ENCODE results near the gene BICDL1. TPM values are rescaled to one million over a fixed set of nuclear protein-coding genes. Genes with fewer than 3 reads are reported as not detected.

Gene BICDL1
- total RNA-seq, 1 donor from 2014 or later = 22.5 TPM

DNA sequence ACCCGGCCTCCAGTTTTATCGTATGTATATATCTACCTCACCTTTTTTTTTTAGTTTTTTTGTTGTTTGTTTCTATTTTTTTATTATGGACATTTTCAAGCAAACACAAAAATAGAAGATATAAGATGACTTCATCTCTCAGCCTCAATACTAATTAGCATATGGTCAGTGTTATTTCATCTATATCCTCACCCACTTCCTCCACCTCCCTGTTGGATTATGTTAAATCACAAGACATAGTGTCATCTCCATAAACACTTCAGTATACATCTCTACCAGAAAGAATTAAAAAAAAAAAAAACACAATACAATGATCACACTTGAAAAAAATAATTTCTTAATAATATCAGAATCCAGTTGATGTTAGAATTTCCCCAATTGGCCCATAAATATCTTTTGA lies 92.6 kb downstream of the BICDL1 start:
- DNase-seq = no peak

DNA sequence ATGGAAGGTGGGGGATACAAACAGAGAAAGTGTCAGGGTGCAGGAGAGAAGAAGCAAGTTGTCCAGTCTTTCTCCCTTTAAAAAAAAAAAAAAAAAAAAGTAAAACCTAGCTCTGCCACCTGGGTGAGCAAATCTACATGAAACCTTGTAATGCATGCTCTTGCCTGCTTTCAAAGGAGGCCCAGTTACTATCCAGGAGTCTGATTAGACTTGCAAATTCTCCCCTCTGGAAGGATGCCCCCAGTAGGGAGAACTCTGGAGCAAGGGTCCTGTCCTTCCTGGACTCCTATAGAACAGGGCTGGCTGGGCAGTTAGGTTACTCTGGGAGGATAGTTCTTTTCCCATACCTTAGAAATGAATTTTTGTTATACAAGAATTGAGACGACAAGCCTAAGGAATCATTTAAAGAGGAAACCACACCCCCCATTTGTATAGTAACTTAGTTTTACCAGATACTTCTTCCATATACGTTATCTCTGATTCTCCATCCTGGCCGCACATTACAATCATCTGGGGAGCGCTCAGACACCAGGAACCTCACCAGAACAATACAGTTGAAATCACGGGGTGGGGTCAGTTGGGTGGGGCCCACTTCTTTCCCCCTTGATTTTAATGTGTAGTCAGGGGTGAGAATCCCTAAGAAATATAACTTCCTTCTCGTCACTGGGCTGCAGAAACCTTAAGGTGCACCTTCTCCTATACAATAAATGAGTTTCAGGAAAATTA lies 97.0 kb downstream of the BICDL1 start:
- DNase-seq = no peak

DNA sequence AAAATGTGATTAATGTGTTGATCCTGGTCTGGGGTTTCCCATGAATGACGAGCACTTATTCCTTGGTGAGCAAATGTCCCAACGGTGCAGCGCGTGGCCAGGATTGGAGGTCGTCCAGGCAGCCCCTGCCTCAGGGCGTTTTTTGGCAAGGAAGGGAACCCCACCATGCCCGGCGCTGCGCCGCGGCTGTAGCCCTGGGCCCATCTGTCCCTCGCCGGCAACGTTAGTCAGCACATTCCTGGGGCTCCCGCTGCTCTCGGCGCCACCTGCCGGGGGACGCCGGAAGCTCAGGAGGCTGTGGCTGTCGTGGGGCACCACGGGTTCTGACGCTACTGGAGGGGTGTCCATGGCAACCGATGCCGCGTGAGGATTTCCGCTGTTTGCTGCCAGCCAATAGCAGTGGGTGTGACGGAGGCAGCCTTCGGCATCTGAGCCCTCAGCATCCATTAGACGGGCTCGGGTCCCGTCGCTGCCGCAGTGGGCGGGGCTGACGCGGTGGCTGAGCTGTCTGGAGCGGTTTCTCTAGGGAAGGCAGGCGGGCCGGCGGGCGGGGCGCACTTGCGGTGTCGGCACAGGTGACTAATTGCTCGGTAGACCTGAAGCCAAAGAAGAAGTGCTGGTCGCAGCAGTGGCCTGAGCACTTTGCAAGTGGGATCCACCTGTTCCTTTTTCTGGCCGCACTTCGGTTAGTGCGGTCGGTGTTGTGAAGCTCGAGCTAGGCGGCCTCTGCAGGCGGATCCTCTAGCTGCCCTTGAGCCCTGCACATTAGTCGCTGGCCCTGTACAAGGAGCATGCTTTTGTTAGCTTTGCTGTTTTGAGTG lies 98.0 kb downstream of the BICDL1 start:
- DNase-seq = peak; percentile 97

DNA sequence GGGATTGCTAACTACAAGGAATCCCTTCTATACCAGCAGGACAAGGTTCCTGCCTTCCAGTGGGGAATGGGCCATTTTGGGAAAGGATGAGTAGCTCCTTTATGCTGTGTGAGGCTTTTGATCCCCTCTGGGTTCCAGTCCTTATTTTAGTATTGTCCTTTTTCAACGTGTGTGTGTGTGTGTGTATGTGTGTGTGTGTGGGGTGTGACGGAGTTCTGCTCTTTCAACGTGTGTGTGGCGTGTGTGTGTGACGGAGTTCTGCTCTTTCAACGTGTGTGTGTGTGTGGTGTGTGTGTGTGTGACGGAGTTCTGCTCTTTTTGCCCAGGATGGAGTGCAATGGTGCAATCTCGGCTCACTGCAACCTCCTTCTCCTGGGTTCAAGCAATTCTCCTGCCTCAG lies 100.1 kb downstream of the BICDL1 start:
- no peak for DNase-seq

DNA sequence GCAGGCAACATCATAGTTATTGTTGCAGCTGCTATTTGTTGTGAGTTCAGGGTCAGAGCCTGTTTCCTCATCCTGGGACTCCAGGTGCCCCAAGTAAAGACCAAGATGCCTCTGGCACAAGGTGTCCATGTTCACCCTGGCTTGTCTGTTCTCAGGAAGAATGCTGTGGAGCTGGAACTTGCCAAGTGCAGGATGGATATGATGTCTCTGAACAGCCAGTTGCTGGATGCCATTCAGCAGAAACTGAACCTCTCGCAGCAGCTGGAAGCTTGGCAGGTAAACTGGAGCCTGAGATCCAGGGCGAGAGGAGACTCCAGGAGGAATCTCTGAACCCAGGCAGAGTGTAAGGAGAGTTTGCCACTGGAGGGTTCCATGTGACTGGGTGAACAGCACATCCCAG lies 100.8 kb downstream of the BICDL1 start:
- no peak for DNase-seq

DNA sequence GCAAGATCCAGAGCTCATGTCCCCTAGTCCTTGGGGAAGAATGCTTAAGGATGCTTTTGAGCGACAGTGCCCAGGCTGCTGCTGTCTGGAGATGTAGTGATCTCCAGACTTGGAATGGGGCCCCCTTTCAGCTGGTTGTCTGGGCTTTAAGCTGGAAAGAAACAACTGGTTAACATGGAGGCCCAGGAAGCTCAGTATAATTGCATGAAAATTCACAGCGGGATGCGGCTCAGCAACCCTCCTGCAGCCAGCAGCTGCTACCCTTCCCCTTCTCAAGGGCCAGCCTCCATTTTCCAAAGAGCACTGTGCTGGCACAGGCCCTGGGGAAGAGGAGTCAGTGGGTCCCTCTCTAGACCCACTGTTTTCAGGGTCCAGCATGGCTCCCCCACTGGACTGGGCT lies 101.2 kb downstream of the BICDL1 start:
- DNase-seq = no peak

DNA sequence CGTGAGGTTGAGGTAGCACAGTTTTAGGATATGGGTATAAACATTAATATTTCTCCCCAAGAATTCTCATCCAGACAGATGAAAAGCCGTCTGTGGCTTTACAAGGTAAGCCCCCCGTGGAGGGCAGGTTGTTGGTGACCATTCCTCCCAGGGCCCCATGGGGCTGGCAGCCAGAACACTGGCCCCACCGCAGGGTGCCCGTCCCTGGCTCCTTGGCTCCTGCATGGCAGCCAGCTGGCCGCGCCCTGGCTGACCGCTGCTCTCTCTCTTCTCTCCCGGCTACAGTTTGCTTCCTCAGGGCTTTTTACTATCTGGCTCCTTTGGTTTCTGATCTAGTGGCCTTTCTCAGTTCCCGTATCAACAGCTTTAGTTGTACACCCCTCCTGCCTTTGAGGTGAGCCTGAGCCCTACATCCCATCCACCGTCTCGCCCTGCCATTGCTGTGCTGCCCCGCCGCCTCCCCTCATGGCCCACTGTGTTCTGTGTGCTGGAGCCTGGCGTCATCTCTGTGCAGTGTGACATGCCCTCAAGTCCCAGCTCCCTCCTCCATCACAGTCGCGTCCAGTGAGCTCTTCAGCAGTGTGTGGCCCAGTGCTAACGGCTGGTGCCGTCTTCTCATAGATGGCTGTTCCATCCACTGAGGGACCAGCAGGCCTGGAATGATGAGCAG lies 101.7 kb downstream of the BICDL1 start:
- no peak for DNase-seq

DNA sequence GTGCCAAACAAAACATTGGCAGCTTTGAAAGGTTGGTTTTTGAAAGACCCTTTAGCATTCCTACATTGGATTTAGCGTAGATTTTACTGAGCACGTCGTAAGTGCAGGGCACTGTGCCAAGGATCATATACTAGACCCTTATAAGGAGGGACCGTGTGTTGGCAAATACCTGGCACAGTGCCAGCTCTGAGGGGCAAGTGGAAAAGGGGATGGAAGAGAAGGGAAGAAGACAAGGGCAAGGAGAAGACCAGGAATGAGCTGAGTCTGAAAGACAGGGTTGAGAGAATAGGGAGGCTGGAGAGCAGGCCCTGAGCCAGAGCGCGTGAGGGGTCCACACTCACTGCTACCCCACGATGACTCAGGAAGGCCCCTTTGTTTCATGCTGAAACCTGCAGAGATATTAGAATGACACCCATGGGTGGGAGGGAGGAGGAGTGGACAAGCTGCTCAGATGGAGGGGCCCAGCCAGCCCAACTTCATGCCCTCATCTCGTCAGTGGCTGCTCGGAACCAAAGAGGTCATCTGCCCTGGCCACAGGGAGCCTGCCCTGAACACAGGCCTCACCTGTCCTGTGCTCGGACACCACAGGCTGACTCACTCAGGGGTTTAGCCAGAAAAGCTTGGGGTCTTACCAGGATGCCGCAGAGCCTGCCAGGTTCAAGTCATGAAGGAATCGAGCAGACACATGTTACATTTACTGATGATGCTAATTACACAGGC lies 102.5 kb downstream of the BICDL1 start:
- DNase-seq = no peak

DNA sequence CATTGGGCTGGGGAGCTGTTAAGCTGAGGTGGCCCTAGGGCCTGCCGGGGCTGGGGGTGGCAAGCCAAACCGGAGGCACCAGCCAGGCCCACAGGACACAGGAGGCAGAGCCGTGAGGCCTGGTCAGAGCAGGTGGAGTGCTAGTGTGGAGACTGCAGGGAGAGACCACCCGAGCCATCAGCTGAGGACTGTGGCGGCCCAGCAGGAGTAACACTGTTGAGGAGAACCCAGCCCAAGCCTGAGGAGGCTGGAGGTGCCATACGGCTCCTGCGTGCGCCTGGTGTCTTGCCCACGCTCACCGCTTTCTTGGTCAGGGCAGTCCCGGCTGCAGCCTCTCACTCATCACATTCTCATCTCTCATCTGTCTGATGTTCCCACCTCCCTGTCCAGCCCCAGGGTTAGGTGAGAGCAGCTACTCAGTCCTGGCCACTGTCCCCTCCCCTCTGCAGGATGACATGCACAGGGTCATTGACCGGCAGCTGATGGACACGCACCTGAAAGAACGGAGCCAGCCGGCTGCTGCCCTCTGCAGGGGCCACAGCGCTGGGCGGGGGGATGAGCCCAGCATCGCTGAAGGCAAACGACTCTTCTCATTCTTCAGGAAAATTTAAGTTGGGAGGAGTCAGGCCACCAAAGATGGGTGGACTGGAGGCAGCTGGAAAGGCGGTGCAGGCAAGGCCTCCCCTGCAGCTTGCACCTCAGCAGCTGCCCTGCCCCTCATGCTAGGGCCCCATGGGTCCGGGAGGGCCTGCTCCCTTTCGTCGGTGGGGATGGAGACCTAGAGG lies 103.7 kb downstream of the BICDL1 start:
- DNase-seq = no peak

DNA sequence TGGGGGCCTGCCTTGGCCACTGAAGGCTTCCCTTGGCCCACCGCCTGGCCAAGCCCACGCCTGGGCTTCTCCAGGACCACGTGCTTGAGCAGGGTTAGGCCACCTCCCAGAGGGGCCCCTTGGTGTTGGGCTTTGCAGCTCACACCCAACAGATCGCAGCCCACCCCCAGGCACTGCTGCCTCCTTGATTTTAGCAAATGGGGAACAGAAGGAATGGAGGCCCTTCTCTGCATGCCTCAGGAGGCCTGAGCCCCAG lies 104.2 kb downstream of the BICDL1 start:
- no peak for DNase-seq

DNA sequence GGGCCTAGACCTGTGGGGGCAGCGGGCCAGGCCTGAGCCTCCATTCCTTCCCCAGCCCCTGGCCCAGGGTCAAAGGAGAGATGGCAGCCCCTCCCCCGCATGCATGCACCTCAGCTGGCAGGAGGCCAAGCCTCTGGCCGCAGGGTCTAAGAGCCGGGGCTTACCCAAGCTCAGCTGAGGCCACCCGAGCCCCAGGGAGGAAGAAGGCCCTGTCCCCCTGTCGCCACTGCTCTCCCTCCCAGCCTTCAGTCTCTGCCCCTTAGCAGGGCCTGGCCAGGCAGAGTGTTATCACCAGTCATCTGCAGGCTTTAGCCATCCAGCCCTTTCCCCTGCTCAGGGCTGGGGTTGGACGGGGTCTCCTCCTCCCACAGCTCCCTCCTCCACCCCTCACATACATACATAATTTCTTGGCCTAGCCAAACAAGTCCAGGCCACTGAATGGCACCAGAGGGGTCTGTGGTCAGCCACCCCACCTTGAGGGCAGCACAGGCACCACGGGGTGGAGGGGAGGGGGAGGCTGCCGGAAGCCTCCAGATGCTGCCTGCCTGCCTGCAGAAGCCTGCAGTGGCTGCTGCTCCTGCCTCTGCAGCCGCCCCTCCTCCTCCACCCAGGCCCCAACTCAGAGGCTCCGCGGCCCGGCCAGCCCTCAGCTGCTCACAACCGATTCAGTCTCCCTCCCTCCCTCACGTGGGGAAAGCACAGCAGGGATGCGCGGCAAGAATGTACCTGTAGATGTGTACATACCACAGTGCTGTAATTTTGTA lies 104.7 kb downstream of the BICDL1 start:
- no peak for DNase-seq

DNA sequence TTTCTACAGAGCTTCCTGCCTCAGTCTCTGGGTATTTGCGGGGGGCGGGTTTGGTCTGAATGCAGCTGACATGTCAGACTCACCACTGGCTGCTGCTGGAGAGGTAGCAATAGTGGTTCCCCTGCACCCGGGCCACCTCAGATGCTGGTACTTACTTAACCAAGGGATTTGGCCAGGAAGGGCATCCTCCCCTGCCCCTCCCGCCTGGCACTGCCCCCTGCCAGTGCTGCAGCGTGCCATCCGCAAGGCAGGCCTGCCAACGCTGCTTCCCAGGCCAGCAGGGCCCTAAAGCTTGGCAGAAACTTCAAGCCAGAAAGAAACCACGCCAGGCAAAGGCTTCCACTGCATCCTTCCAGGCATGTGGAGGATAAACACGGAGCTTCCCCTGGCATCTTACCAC lies 105.4 kb downstream of the BICDL1 start:
- no peak for DNase-seq

DNA sequence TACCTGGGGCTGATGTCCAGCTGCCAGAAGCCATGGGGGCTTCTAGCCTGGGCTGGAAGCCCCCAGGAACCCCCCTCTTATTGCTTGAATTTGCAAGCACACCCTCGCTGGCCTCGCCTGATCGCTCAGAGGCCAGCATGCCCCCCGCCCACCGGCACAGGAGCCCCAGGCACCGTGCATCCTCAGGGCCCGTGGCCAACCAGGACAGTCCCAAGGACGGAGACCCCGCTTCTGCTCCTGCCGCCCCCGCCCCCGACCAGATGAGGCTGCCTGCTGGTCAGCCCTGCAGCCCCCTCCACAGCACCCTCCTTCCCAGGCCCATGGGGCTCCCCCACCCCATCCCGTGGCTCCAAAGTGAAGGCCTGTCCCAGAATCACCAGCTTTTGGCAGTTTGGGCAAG lies 106.3 kb downstream of the BICDL1 start:
- no peak for DNase-seq

DNA sequence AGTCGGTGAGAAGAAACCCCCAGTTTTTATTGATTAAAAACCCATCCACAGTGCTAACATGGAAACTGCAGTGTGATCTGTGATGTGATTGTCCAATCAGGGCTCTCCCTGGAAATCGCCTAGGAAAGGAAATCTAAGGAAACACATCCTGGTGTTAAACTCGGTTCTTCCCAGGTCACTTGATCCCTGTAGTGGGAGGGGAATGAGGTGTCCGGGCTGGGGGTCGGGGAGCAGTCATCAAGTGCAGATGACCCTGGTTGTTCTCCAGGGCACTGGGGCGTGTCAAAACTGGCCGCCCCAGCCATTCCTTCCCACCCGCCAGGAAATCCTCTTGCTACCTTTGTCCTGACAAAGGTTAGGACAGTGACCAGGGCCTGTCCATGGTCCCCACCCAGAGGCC lies 106.7 kb downstream of the BICDL1 start:
- DNase-seq = no peak

DNA sequence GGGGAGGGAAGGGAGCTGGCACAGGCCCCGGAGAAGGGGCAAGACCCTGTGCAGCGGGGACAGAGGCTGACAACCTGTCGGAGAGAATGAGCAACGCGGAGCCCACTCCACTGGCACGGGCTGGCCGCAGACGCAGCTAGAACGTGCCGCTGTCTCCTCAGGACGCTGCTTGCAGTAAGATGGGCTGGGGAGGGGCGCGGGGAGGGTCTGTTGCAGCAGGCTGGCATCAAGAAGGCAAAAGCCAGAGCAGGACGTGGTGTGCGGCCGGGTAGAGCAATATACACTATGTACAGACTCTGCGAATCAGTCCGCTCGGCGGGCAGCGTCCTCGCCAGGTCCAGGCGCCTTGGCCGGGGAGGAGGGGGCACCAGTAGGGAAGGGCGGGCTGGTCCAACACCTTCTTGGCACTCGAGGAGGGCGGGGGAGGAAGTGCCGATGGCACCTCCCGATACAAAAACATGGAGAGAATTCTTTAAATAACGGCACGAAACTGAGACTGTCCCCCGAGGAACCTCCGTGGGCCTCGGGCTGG lies 107.7 kb downstream of the BICDL1 start:
- no peak for DNase-seq

DNA sequence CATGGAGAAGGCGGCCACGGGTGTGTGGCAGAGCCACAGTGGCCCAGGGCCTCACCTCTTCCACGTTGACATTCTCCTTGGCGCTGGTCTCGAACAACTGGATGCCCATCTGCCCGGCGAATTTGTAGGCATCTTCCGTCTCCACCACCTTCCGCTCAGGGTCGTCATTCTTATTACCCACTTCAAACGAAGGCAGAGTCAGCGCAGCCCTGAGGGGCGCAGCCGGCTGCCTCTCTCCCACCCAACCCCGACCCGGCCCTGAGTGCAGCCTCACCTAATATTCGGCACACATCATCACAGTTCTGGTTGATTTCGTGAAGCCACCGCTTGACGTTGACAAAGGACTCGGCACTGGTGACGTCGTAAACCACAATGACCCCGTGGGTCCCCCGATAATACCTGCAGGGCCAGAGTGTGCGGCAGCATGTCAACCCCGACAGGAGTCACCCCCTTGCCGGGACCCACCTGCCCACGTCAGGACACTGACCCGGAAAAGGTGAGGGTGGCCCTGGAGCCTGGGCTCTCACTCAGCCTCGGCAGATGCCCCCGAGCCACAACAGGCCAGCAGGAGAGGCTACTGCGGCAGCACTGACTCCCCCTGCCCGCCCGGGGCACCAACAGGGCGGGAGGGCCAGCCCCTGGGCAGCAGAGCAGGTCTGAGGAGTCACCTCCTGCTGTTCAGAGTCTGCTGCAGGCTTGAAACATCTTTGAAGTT lies 109.9 kb downstream of the BICDL1 start:
- DNase-seq = no peak

DNA sequence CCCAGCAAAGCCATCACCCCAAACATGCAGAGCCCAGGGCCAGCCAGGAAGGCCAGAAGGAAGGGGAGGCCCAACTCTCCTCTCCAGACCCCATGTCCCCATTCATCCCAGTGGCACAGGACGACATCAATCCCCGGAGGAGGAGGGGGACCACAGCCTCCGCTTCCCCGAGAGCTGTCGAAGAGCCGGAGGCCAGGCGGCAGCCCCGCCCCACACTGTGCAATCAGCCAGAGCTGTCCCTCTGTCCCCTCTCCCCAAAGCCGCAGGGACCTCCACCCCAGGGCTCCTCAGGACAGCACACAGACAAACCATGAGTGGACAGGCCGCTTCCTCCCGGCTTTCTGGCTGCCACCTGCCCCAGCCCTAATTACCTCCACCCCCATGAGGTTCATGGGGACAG lies 110.7 kb downstream of the BICDL1 start:
- DNase-seq = no peak

DNA sequence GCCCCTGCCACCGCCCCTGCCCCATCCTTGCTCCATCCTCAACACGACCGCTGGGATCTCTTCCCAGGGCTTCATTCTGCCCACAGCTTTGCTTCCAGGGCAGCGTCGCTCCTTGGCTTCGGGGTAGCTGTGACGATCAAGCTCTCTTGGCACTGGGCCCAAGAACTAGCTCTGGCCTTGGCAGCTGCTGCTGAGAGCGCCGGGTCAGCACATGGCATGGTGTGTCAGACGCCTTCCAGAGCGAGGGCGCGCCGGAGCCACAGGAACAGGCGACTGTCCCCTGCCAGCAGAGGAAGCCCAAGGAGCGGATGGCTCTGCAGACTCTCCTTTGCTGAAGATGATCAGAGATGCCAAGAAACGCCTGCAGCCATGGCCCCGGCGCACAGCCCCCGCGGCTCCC lies 111.6 kb downstream of the BICDL1 start:
- no peak for DNase-seq

DNA sequence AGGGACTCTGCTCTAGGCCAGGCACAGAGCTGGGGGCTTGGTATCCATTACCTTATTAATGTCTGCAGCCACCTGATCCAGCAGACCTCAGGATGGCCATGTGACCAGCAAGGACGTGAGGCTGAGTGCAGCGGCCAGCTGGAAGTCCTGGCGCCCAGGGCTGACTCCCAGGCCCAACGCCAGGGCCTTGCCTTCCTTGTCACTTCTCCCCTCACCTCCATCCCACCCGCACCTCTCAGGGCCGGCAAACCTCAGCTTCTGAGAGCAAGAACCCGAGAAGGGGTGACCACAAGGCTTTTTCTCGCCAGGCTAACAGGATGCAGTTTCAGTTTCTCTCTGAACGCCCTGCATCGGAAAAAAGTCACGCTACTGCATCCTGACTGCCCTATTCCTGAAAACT lies 112.1 kb downstream of the BICDL1 start:
- no peak for DNase-seq

DNA sequence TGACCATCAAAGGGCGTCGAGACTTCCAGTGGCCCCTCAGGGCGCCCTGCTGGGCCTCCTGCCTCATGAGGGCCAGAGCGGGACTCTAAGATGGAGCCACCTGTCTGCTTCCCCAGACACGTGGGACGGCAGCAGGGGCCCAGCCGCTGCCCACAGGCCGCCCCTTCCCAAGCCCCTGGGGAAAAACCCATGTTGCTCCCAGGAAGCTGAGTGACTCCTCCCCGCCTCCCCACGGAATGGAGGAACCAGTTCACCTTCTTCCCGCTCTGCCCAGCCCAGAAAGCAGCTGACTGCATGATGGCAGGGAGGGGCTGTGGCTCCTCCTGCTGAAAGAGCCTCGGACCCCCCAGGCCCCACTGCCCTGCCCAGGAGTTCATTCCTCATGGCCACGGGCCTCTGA lies 112.6 kb downstream of the BICDL1 start:
- no peak for DNase-seq
